ENCODE results near the gene MAP2K7. TPM values are rescaled to one million over a fixed set of nuclear protein-coding genes. Genes with fewer than 3 reads are reported as not detected.

Gene MAP2K7
- total RNA-seq, 1 experiment from 2014 or later, result 54.0 TPM

GRCh38 chr19:7859831-7860713, 43.6 kb upstream of the MAP2K7 start:
- Histone ChIP-seq H3F3A (ENCODE audit: insufficient read depth, low read depth) (peaks cover 21% of the 10 kb centered on the region), H3K27ac (no peak overlapping the region), H3K79me2 (ENCODE audit: low read depth) (no peaks in the 10 kb centered on the region), H3K27me3 (ENCODE audit: insufficient read depth, low read depth) (no peaks in the 10 kb centered on the region), H2AFZ (no peak overlapping the region), H4K20me1 (ENCODE audit: insufficient read depth) (no peaks in the 10 kb centered on the region), H3K4me1 (replicated peaks; ENCODE audit: insufficient read depth) (no peaks in the 10 kb centered on the region), H3K4me2 (no peak overlapping the region), H3K4me3 (no peak overlapping the region), H3K36me3 (ENCODE audit: low read depth) (no peaks in the 10 kb centered on the region), H3K9me2 (ENCODE audit: insufficient read depth) (no peaks in the 10 kb centered on the region), H3K9me3 (ENCODE audit: insufficient read depth, low read depth) (no peaks in the 10 kb centered on the region)
- BruUV-seq (replicated peaks), result no TSS peak
- CTCF ChIA-PET, result no interaction called here
- TF ChIP-seq CTCF (conservative IDR thresholded peaks at IDR 0.05) (no peak), EZH2 (IDR thresholded peaks at IDR 0.05; ENCODE audit: low read depth) (no peak)
- intact Hi-C loops (cut with micrococcal nuclease; ENCODE audit: unreplicated experiment), result loop anchor here (10.0 kb wide), 1 partner anchor 395 kb away; no protein-coding TSS in a partner anchor
- POLR2A ChIA-PET (ENCODE audit: unreplicated experiment), result no interaction called here
- DNase-seq, result no peak

GRCh38 chr19:7860714-7861618, 42.7 kb upstream of the MAP2K7 start:
- ChIA-PET POLR2A (ENCODE audit: unreplicated experiment) (no interaction called here), CTCF (no interaction called here)
- Histone ChIP-seq H3K9me2 (ENCODE audit: insufficient read depth) (no peaks in the 10 kb centered on the region), H3K27ac (no peak overlapping the region), H3K36me3 (ENCODE audit: low read depth) (no peaks in the 10 kb centered on the region), H3K4me2 (no peak overlapping the region), H3K27me3 (ENCODE audit: insufficient read depth, low read depth) (no peaks in the 10 kb centered on the region), H2AFZ (no peak overlapping the region), H3F3A (ENCODE audit: insufficient read depth, low read depth) (peaks cover 26% of the 10 kb centered on the region), H3K79me2 (ENCODE audit: low read depth) (no peaks in the 10 kb centered on the region), H4K20me1 (ENCODE audit: insufficient read depth) (no peaks in the 10 kb centered on the region), H3K4me3 (no peak overlapping the region), H3K9me3 (ENCODE audit: insufficient read depth, low read depth) (no peaks in the 10 kb centered on the region), H3K4me1 (replicated peaks; ENCODE audit: insufficient read depth) (no peaks in the 10 kb centered on the region)
- intact Hi-C loops (cut with micrococcal nuclease; ENCODE audit: unreplicated experiment), result no loop called here
- DNase-seq, result no peak
- no TSS peak for BruUV-seq (replicated peaks)
- TF ChIP-seq EZH2 (IDR thresholded peaks at IDR 0.05; ENCODE audit: low read depth) (no peak), CTCF (conservative IDR thresholded peaks at IDR 0.05) (no peak)

- Histone ChIP-seq H3K27ac (no peak overlapping the region), H4K20me1 (ENCODE audit: insufficient read depth) (no peaks in the 10 kb centered on the region), H3K9me3 (ENCODE audit: insufficient read depth, low read depth) (no peaks in the 10 kb centered on the region), H3K27me3 (ENCODE audit: insufficient read depth, low read depth) (no peaks in the 10 kb centered on the region), H3F3A (ENCODE audit: insufficient read depth, low read depth) (peaks cover 35% of the 10 kb centered on the region), H3K79me2 (ENCODE audit: low read depth) (no peaks in the 10 kb centered on the region), H3K4me1 (replicated peaks; ENCODE audit: insufficient read depth) (no peaks in the 10 kb centered on the region), H3K9me2 (ENCODE audit: insufficient read depth) (no peaks in the 10 kb centered on the region), H2AFZ (no peak overlapping the region), H3K36me3 (ENCODE audit: low read depth) (no peaks in the 10 kb centered on the region), H3K4me2 (peak overlapping the region; percentile 60), H3K4me3 (peak overlapping the region; percentile 17; the same call in 1 of the 2 replicates)
- no peak for DNase-seq
- CTCF ChIA-PET, result interaction anchor here (0.6 kb wide), 3 partner anchors 9 to 188 kb away, joined by 3 to 4 read pairs (median 4); partner anchors contain the start of gene SNAPC2
- POLR2A ChIA-PET (ENCODE audit: unreplicated experiment), result no interaction called here
- intact Hi-C loops (cut with micrococcal nuclease; ENCODE audit: unreplicated experiment), result no loop called here
- no peak for TF ChIP-seq CTCF (conservative IDR thresholded peaks at IDR 0.05)
- BruUV-seq (replicated peaks), result no TSS peak
Observed at GRCh38 chr19:7861619-7862412, 41.9 kb upstream of the MAP2K7 start.
